IMR-90 (cell line): ENCODE results near the gene TCIRG1. TPM values are rescaled to one million over a fixed set of nuclear protein-coding genes. Genes with fewer than 3 reads are reported as not detected.

Experiments
- ATAC-seq: fragments of 200-7000 bp; cut with Tn5 transposase; 2 replicates; pipeline ENCODE4 v1.9.1; 2020; ENCODE audit warnings: low read depth, mild to moderate bottlenecking, moderate library complexity
- BruUV-seq: library from RNA; stranded (reverse); fragments of 400-500 nt; replicated peaks from 2 replicates; lab custom pipeline; 2021; lab: Mats Ljungman, UMichigan
- CTCF ChIA-PET: fragments of 300-600 bp; formaldehyde crosslinking; extraction: SDS; loops from one replicate; lab custom pipeline; 2021; ENCODE audit warnings: antibody characterized with exemption; lab: Yijun Ruan, JAX
- POLR2A ChIA-PET: fragments of 300-600 bp; sonication (Branson Sonifier 250); formaldehyde crosslinking; loops from one replicate; lab custom pipeline; 2022; ENCODE audit warnings: antibody characterized with exemption; ENCODE audit not compliant: unreplicated experiment; lab: Charles Lee
- DNase-seq: peaks from one replicate; pipeline ENCODE4 v3.0.0; 2013
- H2AFZ ChIP-seq: replicated peaks from 2 replicates; pipeline ENCODE3; 2013; ENCODE audit warnings: low read length, mild to moderate bottlenecking; ENCODE audit not compliant: poor library complexity
- H2AK5ac ChIP-seq: 2 replicates; pipeline ENCODE4 v1.6.1; 2013; ENCODE audit warnings: low read depth, low read length, inconsistent platforms
- H2AK9ac ChIP-seq: replicated peaks from 2 replicates; pipeline ENCODE3; 2013; ENCODE audit warnings: mild to moderate bottlenecking, low read depth, low read length, moderate library complexity; ENCODE audit not compliant: poor library complexity
- H2BK120ac ChIP-seq: 2 replicates; pipeline ENCODE4 v1.6.1; 2013; ENCODE audit warnings: low read depth, low read length, inconsistent platforms
- H2BK15ac ChIP-seq: 3 replicates; pipeline ENCODE4 v1.6.1; 2013; ENCODE audit warnings: low read depth, low read length, inconsistent platforms
- H2BK20ac ChIP-seq: 2 replicates; pipeline ENCODE4 v1.6.1; 2013; ENCODE audit warnings: low read depth, mild to moderate bottlenecking, inconsistent platforms, low read length, moderate library complexity
- H2BK5ac ChIP-seq: 2 replicates; pipeline ENCODE4 v1.6.1; 2013; ENCODE audit warnings: mild to moderate bottlenecking, low read depth, low read length, inconsistent platforms; ENCODE audit not compliant: poor library complexity, severe bottlenecking
- H3K14ac ChIP-seq: replicated peaks from 2 replicates; pipeline ENCODE4 v1.6.1; 2013; ENCODE audit warnings: low read depth, low read length, inconsistent platforms
- H3K18ac ChIP-seq: 2 replicates; pipeline ENCODE4 v1.6.1; 2013; ENCODE audit warnings: low read depth, low read length, control low read depth
- H3K23ac ChIP-seq: 2 replicates; pipeline ENCODE4 v1.6.1; 2013; ENCODE audit warnings: low read depth, low read length, inconsistent platforms
- H3K27ac ChIP-seq: 2 replicates; pipeline ENCODE4 v1.5.1; 2013; ENCODE audit warnings: mild to moderate bottlenecking, control low read depth, low read length; ENCODE audit not compliant: insufficient read depth
- H3K27me3 ChIP-seq: 2 replicates; pipeline ENCODE4 v1.6.1; 2013; ENCODE audit warnings: low read length; ENCODE audit not compliant: control insufficient read depth, insufficient read depth
- H3K36me3 ChIP-seq: 2 replicates; pipeline ENCODE4 v1.6.1; 2013; ENCODE audit warnings: low read length, mixed read lengths; ENCODE audit not compliant: control insufficient read depth, insufficient read depth
- H3K4ac ChIP-seq: 2 replicates; pipeline ENCODE4 v1.6.1; 2013; ENCODE audit warnings: low read depth, low read length, inconsistent platforms
- H3K4me1 ChIP-seq: 2 replicates; pipeline ENCODE4 v1.6.1; 2013; ENCODE audit warnings: low read length, mixed read lengths; ENCODE audit not compliant: control insufficient read depth, insufficient read depth
- H3K4me2 ChIP-seq: 2 replicates; pipeline ENCODE4 v1.6.1; 2013; ENCODE audit warnings: low read depth, mild to moderate bottlenecking, control low read depth, low read length, moderate library complexity
- H3K4me3 ChIP-seq: 2 replicates; pipeline ENCODE4 v1.5.1; 2013; ENCODE audit warnings: low read depth, mild to moderate bottlenecking, control low read depth, low read length, moderate library complexity; ENCODE audit not compliant: insufficient read depth
- H3K56ac ChIP-seq: 2 replicates; pipeline ENCODE4 v1.6.1; 2013; ENCODE audit warnings: low read length, inconsistent platforms; ENCODE audit not compliant: insufficient read depth; ENCODE audit errors: extremely low read depth
- H3K79me1 ChIP-seq, 2 experiments: 2 replicates each; pipeline ENCODE4 v1.6.1; 2013; ENCODE audit warnings: low read length in 2 of 2, inconsistent platforms in 1 of 2, low read depth in 1 of 2
- H3K9ac ChIP-seq: 2 replicates; pipeline ENCODE4 v1.6.1; 2013; ENCODE audit warnings: low read depth, low read length, control low read depth
- H3K9me1 ChIP-seq: 2 replicates; pipeline ENCODE4 v1.6.1; 2013; ENCODE audit warnings: low read length, inconsistent platforms; ENCODE audit not compliant: insufficient read depth
- H3K9me3 ChIP-seq: 2 replicates; pipeline ENCODE4 v1.6.1; 2013; ENCODE audit warnings: low read length; ENCODE audit not compliant: control insufficient read depth, insufficient read depth
- H4K20me1 ChIP-seq: 2 replicates; pipeline ENCODE4 v1.6.1; 2013; ENCODE audit warnings: low read length, inconsistent platforms; ENCODE audit not compliant: insufficient read depth
- H4K5ac ChIP-seq: 2 replicates; pipeline ENCODE4 v1.6.1; 2013; ENCODE audit warnings: mild to moderate bottlenecking, low read depth, low read length, control low read depth
- H4K8ac ChIP-seq, 2 experiments: 2 replicates each; pipeline ENCODE4 v1.6.1; 2013; ENCODE audit warnings: low read depth in 2 of 2, low read length in 2 of 2, control low read depth in 1 of 2, inconsistent platforms in 1 of 2
- H4K91ac ChIP-seq: 2 replicates; pipeline ENCODE4 v1.6.1; 2013; ENCODE audit warnings: low read depth, low read length, inconsistent platforms; ENCODE audit not compliant: insufficient read depth
- CEBPB ChIP-seq: IDR thresholded peaks from 2 replicates; pipeline ENCODE4 v1.6.1; 2012; ENCODE audit warnings: low read depth, low read length, improper control_type of control experiment
- CHD1 ChIP-seq: IDR thresholded peaks from 2 replicates; pipeline ENCODE4 v1.6.1; 2012; ENCODE audit warnings: low read depth, low read length, improper control_type of control experiment
- FOS ChIP-seq: fragments of 150-350 bp; IDR thresholded peaks from 2 replicates; pipeline ENCODE4 v1.6.1; 2016; ENCODE audit warnings: low read depth, low read length
- MAZ ChIP-seq: IDR thresholded peaks from 2 replicates; pipeline ENCODE4 v1.6.1; 2012; ENCODE audit warnings: low read depth, mild to moderate bottlenecking, low read length, improper control_type of control experiment, moderate library complexity, borderline replicate concordance
- MXI1 ChIP-seq: IDR thresholded peaks from 2 replicates; pipeline ENCODE4 v1.6.1; 2012; ENCODE audit warnings: low read depth, mild to moderate bottlenecking, low read length, moderate library complexity, borderline replicate concordance
- POLR2A ChIP-seq: IDR thresholded peaks from 2 replicates; pipeline ENCODE4 v1.6.1; 2012; ENCODE audit warnings: mild to moderate bottlenecking, low read depth, low read length
- RAD21 ChIP-seq: IDR thresholded peaks from 2 replicates; pipeline ENCODE4 v1.6.1; 2012; ENCODE audit warnings: low read length, improper control_type of control experiment
- RCOR1 ChIP-seq: IDR thresholded peaks from 2 replicates; pipeline ENCODE4 v1.6.1; 2012; ENCODE audit warnings: mild to moderate bottlenecking, low read length, improper control_type of control experiment; ENCODE audit not compliant: insufficient replicate concordance
- SMC3 ChIP-seq: fragments of 150-350 bp; IDR thresholded peaks from 2 replicates; pipeline ENCODE4 v1.6.1; 2016; ENCODE audit warnings: low read depth, mild to moderate bottlenecking, antibody characterized with exemption, low read length, moderate library complexity
- USF2 ChIP-seq: fragments of 150-350 bp; IDR thresholded peaks from 2 replicates; pipeline ENCODE4 v1.6.1; 2017; ENCODE audit warnings: mild to moderate bottlenecking, antibody characterized with exemption, low read length, low read depth
- WGBS, 2 experiments: methylation state at CpG; one replicate each; pipeline versions ENCODE4 v1.1.5 to v1.1.7; 2013; ENCODE audit warnings: missing lambda C conversion rate in 2 of 2; ENCODE audit not compliant: insufficient read length in 1 of 2; ENCODE audit errors: extremely low coverage in 2 of 2; 5-methylcytosine and 5-hydroxymethylcytosine counted together
- dilution Hi-C: fragments of 300-500 bp; cut with HindIII; formaldehyde crosslinking; loops from one replicate; pipeline ENCODE4 v1.14.3; 2018; ENCODE audit warnings: low sequenced_read_pairs; ENCODE audit not compliant: unreplicated experiment
- in situ Hi-C: fragments of 300-500 bp; cut with MboI; formaldehyde crosslinking; loops from 3 replicates; pipeline ENCODE4 v1.14.3; 2019; ENCODE audit warnings: low sequenced_read_pairs, inconsistent platforms, mixed read lengths
- intact Hi-C: fragments of 100-400 bp; cut with micrococcal nuclease; formaldehyde crosslinking; loops from 2 replicates; pipeline ENCODE4 v1.10.0; 2022
- polyA plus RNA-seq, 3 experiments: library from polyadenylated mRNA; depleted of rRNA; stranded (reverse); fragments of >200 nt; gene quantifications; 2 replicates each; pipeline ENCODE4 v1.2.3, GENCODE V29; 2012; ENCODE audit warnings: low replicate concordance in 1 of 3
- total RNA-seq: library from RNA; depleted of rRNA; stranded (reverse); fragments of >200 nt; gene quantifications from 2 replicates; pipeline ENCODE4 v1.2.3, GENCODE V29; 2012

Gene TCIRG1
- total and polyA plus RNA-seq, 2 of the 4 experiments (the other 2 are of a cell fraction) = 25.3 to 117 TPM

- Histone ChIP-seq H3K4me3 (no peak overlapping the region), H3K27ac (peak overlapping the region; percentile 25; the same call in 1 of the 2 replicates), H3K56ac (no peak overlapping the region), H2AK9ac (peak overlapping the region; percentile 67), H3K9me1 (no peaks in the 10 kb centered on the region), H4K91ac (no peak overlapping the region), H2BK5ac (peak overlapping the region; percentile 53), H2AK5ac (no peak overlapping the region; the same call in 1 of the 2 replicates), H3K23ac (no peak overlapping the region), H3K79me1 (peaks cover 1 to 47% of the 10 kb centered on the region in 2 experiments; a peak in 3 of 4 replicates), H2BK15ac (no peak overlapping the region), H3K4me1 (peaks cover 19% of the 10 kb centered on the region), H3K14ac (no peak overlapping the region), H3K27me3 (no peaks in the 10 kb centered on the region), H2AFZ (peak overlapping the region; percentile 23), H3K9ac (no peak overlapping the region), H3K18ac (no peak overlapping the region), H2BK20ac (no peak overlapping the region), H4K5ac (no peak overlapping the region), H4K8ac (peak overlapping the region in 1 of 2 experiments; percentile 19; a peak in 1 of 4 replicates), H4K20me1 (no peaks in the 10 kb centered on the region; the same call in 1 of the 2 replicates), H3K4me2 (no peak overlapping the region), H3K36me3 (peaks cover 38% of the 10 kb centered on the region), H2BK120ac (no peak overlapping the region), H3K9me3 (no peaks in the 10 kb centered on the region), H3K4ac (0 out of 2 replicates have a peak overlapping the region, but pooled peaks have one; percentile 28)
- dilution Hi-C loops (no loop called here), in situ Hi-C loops (no loop called here), intact Hi-C loops (no loop called here)
- peak; percentile 30 for ATAC-seq
- peak; percentile 66 for DNase-seq
- WGBS, 2 experiments = 90% methylated on average over 10 of the region's 36 CpGs; no CpG with 5 or more reads in 1 of the 2 experiments
- BruUV-seq = no TSS peak
- ChIA-PET POLR2A (no interaction called here), CTCF (interaction anchor here (1.4 kb wide), 1 partner anchor 9 kb away, joined by 3 read pairs; no protein-coding TSS in a partner anchor)
- TF ChIP-seq FOS = 0 out of 2 replicates have a peak, but pooled peaks have one; percentile 14
- TF ChIP-seq RAD21 = no peak
- no peak for TF ChIP-seq CHD1
- no peak for TF ChIP-seq POLR2A
- 0 out of 2 replicates have a peak, but pooled peaks have one; percentile 17 for TF ChIP-seq MAZ
- TF ChIP-seq CEBPB = no peak
- no peak for TF ChIP-seq SMC3
- TF ChIP-seq USF2 = 0 out of 2 replicates have a peak, but pooled peaks have one; percentile 7
- TF ChIP-seq MXI1 = no peak
- no peak for TF ChIP-seq RCOR1
Measured at GRCh38 chr11:68043349-68044144, 4.7 kb downstream of the TCIRG1 start.
